Subcutaneous abdominal adipose tissue (tissue), 5 donors: ENCODE results near the gene KCNJ10.
A peak's percentile ranks its signal among the peaks of the same experiment; 100 is the strongest.

Source experiments
- H3K27ac ChIP-seq: one replicate; pipeline ENCODE4 v1.7.0; 2013; ENCODE audit warnings: low read depth, mild to moderate bottlenecking, inconsistent platforms, low read length, moderate library complexity
- H3K27me3 ChIP-seq, 5 donors: one replicate each; pipeline ENCODE4 v1.7.0; 2013; ENCODE audit warnings: low read length in 5 of 5, inconsistent platforms in 1 of 5; ENCODE audit not compliant: control insufficient read depth in 5 of 5, insufficient read depth in 4 of 5
- H3K36me3 ChIP-seq, 5 donors: one replicate each; pipeline ENCODE4 v1.7.0; 2013; ENCODE audit warnings: low read length in 5 of 5; ENCODE audit not compliant: control insufficient read depth in 5 of 5, insufficient read depth in 5 of 5
- H3K4me1 ChIP-seq, 5 donors: one replicate each; pipeline ENCODE4 v1.7.0; 2013; ENCODE audit warnings: low read length in 5 of 5, mild to moderate bottlenecking in 3 of 5, moderate library complexity in 1 of 5; ENCODE audit not compliant: control insufficient read depth in 5 of 5, insufficient read depth in 5 of 5
- H3K4me3 ChIP-seq, 5 donors: one replicate each; pipeline ENCODE4 v1.7.0; 2013; ENCODE audit warnings: low read length in 5 of 5, low read depth in 1 of 5
- H3K9ac ChIP-seq, 5 donors: one replicate each; pipeline ENCODE4 v1.7.0; 2013; ENCODE audit warnings: low read length in 5 of 5, mild to moderate bottlenecking in 4 of 5, moderate library complexity in 3 of 5
- H3K9me3 ChIP-seq, 5 donors: one replicate each; pipeline ENCODE4 v1.7.0; 2013; ENCODE audit warnings: low read length in 5 of 5; ENCODE audit not compliant: control insufficient read depth in 5 of 5
- donor health status: healthy.
- donor health status: healthy.
- donor health status: healthy.
- donor health status: healthy.
- donor health status: healthy.

KCNJ10 gene

DNA sequence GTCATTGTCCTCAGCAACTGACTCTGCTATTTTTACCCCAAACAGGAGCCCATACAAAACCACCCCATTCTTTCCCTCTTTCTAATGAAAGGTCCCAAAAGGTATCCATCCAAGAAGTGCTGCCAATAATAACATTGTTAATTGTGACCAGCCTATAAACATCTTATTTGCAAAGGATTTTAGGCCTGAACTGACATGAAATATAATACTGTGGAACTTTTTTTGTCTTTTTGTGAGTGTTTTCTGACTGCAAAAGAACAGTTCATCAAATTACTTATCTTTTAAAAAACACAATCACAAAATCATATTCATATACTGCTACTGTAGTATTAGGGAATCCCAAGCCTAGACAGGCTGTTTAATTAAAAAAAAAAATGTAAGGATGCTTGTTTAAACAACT lies 41.5 kb downstream of the KCNJ10 start:
- Histone ChIP-seq H3K9me3 (no peaks in the 10 kb centered on the region), H3K9ac (no peak overlapping the region), H3K4me1 (peaks cover 7 to 47% (median 41%) of the 10 kb centered on the region in 5 donors), H3K27ac (no peak overlapping the region), H3K36me3 (no peaks in the 10 kb centered on the region), H3K27me3 (no peaks in the 10 kb centered on the region), H3K4me3 (no peak overlapping the region)

GRCh38 chr1:160025314-160025713 lies 44.6 kb downstream of the KCNJ10 start:
- peaks cover 0 to 27% (median 21%) of the 10 kb centered on the region in 5 donors for H3K4me1 ChIP-seq
- H3K9me3 ChIP-seq = no peaks in the 10 kb centered on the region
- H3K4me3 ChIP-seq = no peak overlapping the region
- H3K27me3 ChIP-seq = no peaks in the 10 kb centered on the region
- H3K27ac ChIP-seq = no peak overlapping the region
- no peak overlapping the region for H3K9ac ChIP-seq
- no peaks in the 10 kb centered on the region for H3K36me3 ChIP-seq

DNA sequence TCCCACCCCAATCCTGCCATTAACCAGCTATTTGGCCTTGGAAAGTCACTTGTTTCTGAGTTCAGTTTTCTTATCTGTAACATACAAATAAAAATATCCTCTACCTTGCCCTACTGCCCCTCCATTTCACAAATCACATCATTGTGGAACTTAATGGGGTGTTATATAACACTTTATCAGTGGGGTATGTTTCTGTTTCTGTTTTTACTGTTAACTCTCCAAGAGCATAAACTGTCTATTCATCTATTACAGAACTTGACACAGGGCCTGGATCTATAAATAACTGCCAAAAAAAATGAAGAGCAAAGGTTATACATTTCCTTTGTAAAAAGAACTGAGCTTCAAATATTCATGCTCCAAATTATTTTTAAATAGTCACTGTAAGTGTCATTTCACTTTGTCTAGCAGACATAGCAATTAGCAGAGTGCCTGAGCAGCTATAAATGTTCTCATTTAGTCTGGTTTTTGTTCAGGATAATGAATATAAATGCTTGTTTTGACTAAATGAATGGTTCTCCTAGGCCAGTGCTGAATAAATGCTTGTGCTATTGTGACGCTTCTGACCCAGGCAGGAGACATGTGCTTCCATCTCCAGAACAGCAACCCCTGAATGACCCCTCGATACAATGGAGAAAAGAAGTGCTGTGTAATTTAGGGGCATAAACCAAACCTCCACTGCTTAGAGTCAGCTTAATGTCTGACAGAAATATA lies 45.6 kb downstream of the KCNJ10 start:
- no peak overlapping the region for H3K4me3 ChIP-seq
- H3K27me3 ChIP-seq = no peaks in the 10 kb centered on the region
- peak overlapping the region; percentile 82 for H3K27ac ChIP-seq
- no peaks in the 10 kb centered on the region for H3K36me3 ChIP-seq
- peaks cover 0 to 19% (median 17%) of the 10 kb centered on the region in 5 donors for H3K4me1 ChIP-seq
- no peak overlapping the region for H3K9ac ChIP-seq
- no peaks in the 10 kb centered on the region for H3K9me3 ChIP-seq

GRCh38 chr1:160022330-160023310 lies 47.3 kb downstream of the KCNJ10 start:
- H3K27me3 ChIP-seq = no peaks in the 10 kb centered on the region
- H3K9me3 ChIP-seq = no peaks in the 10 kb centered on the region
- H3K9ac ChIP-seq = no peak overlapping the region
- no peak overlapping the region for H3K27ac ChIP-seq
- peaks cover 0 to 19% (median 17%) of the 10 kb centered on the region in 5 donors for H3K4me1 ChIP-seq
- no peak overlapping the region for H3K4me3 ChIP-seq
- H3K36me3 ChIP-seq = no peaks in the 10 kb centered on the region

DNA sequence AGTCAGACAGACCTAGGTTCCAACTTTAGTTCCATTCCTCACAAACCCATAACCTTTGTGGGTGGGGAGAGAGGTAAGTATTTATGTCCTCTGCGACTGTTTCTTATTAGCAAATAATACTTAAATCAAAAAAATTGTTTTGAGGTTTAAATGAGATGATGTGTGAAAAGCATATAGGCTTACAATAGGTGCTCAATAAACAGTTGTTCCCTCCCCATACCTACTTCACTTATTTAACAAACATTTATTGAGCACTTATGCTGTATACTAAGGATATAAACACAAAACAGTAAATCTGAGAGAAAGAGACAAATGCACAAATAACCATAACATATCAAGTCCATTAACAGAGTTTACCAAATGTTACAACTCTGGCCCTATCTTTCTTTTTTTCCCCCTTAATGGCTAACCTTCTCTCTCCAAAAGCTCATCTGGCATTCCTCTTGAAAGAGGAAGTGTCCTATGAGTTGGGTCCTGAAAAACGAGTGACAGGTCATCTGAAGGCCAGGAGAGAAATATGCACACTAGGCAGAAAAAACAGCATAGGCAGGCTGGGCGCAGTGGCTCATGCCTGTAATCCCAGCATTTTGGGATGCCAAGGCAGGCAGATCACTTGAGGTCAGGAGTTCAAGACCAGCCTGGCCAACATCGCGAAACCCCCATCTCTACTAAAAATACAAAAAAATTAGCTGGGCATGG lies 48.4 kb downstream of the KCNJ10 start:
- no peak overlapping the region for H3K27ac ChIP-seq
- H3K9me3 ChIP-seq = no peaks in the 10 kb centered on the region
- no peak overlapping the region for H3K4me3 ChIP-seq
- H3K36me3 ChIP-seq = no peaks in the 10 kb centered on the region
- H3K27me3 ChIP-seq = no peaks in the 10 kb centered on the region
- no peak overlapping the region for H3K9ac ChIP-seq
- peaks cover 0 to 19% (median 17%) of the 10 kb centered on the region in 5 donors for H3K4me1 ChIP-seq

GRCh38 chr1:160020196-160020595 lies 49.8 kb downstream of the KCNJ10 start:
- peaks cover 0 to 18% (median 14%) of the 10 kb centered on the region in 5 donors for H3K4me1 ChIP-seq
- H3K9me3 ChIP-seq = no peaks in the 10 kb centered on the region
- no peak overlapping the region for H3K9ac ChIP-seq
- H3K4me3 ChIP-seq = no peak overlapping the region
- no peak overlapping the region for H3K27ac ChIP-seq
- no peaks in the 10 kb centered on the region for H3K27me3 ChIP-seq
- H3K36me3 ChIP-seq = no peaks in the 10 kb centered on the region

DNA sequence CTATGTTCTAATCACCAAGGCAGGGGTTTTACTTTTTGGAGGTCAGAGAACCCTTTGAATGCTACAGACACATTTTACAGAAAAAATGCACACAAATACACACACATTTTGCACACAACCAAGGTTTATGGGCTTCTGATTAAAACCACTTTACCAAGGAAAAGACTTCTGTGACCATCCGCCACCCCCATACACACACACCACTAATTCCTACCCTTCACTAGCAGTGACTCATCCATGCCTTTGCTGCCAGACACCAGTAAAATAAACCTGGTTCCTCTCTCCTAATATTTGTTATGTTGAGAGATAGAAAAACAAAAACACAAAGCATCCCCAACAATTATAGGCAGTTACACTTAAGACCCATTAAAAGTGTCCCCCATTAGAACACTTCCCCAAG lies 51.1 kb downstream of the KCNJ10 start:
- Histone ChIP-seq H3K9ac (no peak overlapping the region), H3K9me3 (no peaks in the 10 kb centered on the region), H3K36me3 (no peaks in the 10 kb centered on the region), H3K27me3 (no peaks in the 10 kb centered on the region), H3K4me3 (no peak overlapping the region), H3K27ac (no peak overlapping the region), H3K4me1 (peaks cover 0 to 6% (median 5%) of the 10 kb centered on the region in 5 donors)

- Histone ChIP-seq H3K4me1 (peaks cover 0 to under 1% (median 0%) of the 10 kb centered on the region in 5 donors), H3K27ac (no peak overlapping the region), H3K36me3 (no peaks in the 10 kb centered on the region), H3K9me3 (no peaks in the 10 kb centered on the region), H3K4me3 (no peak overlapping the region), H3K27me3 (no peaks in the 10 kb centered on the region), H3K9ac (no peak overlapping the region)
These were observed 51.6 kb downstream of the KCNJ10 start for GRCh38 chr1:160018347-160018746.

DNA sequence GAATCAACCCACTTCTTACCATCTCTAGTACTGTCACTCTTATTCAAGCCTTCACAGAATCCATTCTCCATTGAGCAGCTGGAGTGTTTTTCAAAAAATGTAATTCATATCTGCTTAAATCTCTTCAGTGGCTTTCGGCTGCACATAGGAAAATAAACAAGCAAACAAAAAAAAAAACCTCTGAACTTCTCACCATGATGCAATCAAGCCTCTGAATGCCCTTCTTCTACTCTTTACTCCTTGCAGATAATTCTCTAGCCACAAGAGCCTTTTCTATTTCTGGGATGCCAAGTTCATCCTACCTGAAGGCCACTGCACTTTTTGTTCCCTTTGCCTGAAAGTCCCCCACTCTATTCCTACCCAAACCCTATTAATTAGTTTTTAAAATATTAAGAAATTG lies 52.4 kb downstream of the KCNJ10 start:
- Histone ChIP-seq H3K27me3 (no peaks in the 10 kb centered on the region), H3K27ac (no peak overlapping the region), H3K9me3 (no peaks in the 10 kb centered on the region), H3K4me1 (no peaks in the 10 kb centered on the region), H3K36me3 (no peaks in the 10 kb centered on the region), H3K4me3 (no peak overlapping the region), H3K9ac (no peak overlapping the region)
